ENCODE measurements around the gene SLC18B1.
"Not testable (repeated sequence)": the region's sequence is repeated elsewhere in the genome, so short reads cannot be mapped to it uniquely, and the experiment has no call there.

The SLC18B1 gene

GRCh38 chr6:132800656-132801055, 2.2 kb upstream of the SLC18B1 start:
- in situ Hi-C loops (cut with MboI; ENCODE audit: low sequenced_read_pairs): no loop called here

GRCh38 chr6:132798869-132799538, 567 bp upstream of the SLC18B1 start:
- in situ Hi-C loops (cut with MboI; ENCODE audit: low sequenced_read_pairs): no loop called here

- in situ Hi-C loops (cut with MboI; ENCODE audit: low sequenced_read_pairs): no loop called here
Observed at GRCh38 chr6:132795461-132795860, 3.0 kb downstream of the SLC18B1 start.

GRCh38 chr6:132792510-132792909, 5.9 kb downstream of the SLC18B1 start:
- in situ Hi-C loops (cut with MboI; ENCODE audit: low sequenced_read_pairs): no loop called here

- in situ Hi-C loops (cut with MboI; ENCODE audit: low sequenced_read_pairs): no loop called here
Observed at GRCh38 chr6:132790450-132790849, 8.0 kb downstream of the SLC18B1 start.

- in situ Hi-C loops (cut with MboI; ENCODE audit: low sequenced_read_pairs): no loop called here
Observed at GRCh38 chr6:132789396-132789776, 9.1 kb downstream of the SLC18B1 start.

- in situ Hi-C loops (cut with MboI; ENCODE audit: low sequenced_read_pairs): no loop called here
Observed at GRCh38 chr6:132788658-132789395, 9.6 kb downstream of the SLC18B1 start.

GRCh38 chr6:132785936-132786335, 12.5 kb downstream of the SLC18B1 start:
- in situ Hi-C loops (cut with MboI; ENCODE audit: low sequenced_read_pairs): no loop called here

GRCh38 chr6:132780770-132781371, 17.6 kb downstream of the SLC18B1 start:
- in situ Hi-C loops (cut with MboI; ENCODE audit: low sequenced_read_pairs): no loop called here

- in situ Hi-C loops (cut with MboI; ENCODE audit: low sequenced_read_pairs): not testable (repeated sequence)
Observed at GRCh38 chr6:132777881-132778280, 20.6 kb downstream of the SLC18B1 start.

GRCh38 chr6:132768051-132768517, 30.4 kb downstream of the SLC18B1 start:
- in situ Hi-C loops (cut with MboI; ENCODE audit: low sequenced_read_pairs): no loop called here

- in situ Hi-C loops (cut with MboI; ENCODE audit: low sequenced_read_pairs): no loop called here
Observed at GRCh38 chr6:132765560-132765959, 32.9 kb downstream of the SLC18B1 start.

- in situ Hi-C loops (cut with MboI; ENCODE audit: low sequenced_read_pairs): no loop called here
Observed at GRCh38 chr6:132764370-132764769, 34.1 kb downstream of the SLC18B1 start.

- in situ Hi-C loops (cut with MboI; ENCODE audit: low sequenced_read_pairs): no loop called here
Observed at GRCh38 chr6:132763269-132763668, 35.2 kb downstream of the SLC18B1 start.

GRCh38 chr6:132760256-132760655, 38.2 kb downstream of the SLC18B1 start:
- in situ Hi-C loops (cut with MboI; ENCODE audit: low sequenced_read_pairs): no loop called here

GRCh38 chr6:132758689-132759088, 39.7 kb downstream of the SLC18B1 start:
- in situ Hi-C loops (cut with MboI; ENCODE audit: low sequenced_read_pairs): no loop called here

GRCh38 chr6:132752255-132752654, 46.2 kb downstream of the SLC18B1 start:
- in situ Hi-C loops (cut with MboI; ENCODE audit: low sequenced_read_pairs): no loop called here

GRCh38 chr6:132751828-132752227, 46.6 kb downstream of the SLC18B1 start:
- in situ Hi-C loops (cut with MboI; ENCODE audit: low sequenced_read_pairs): no loop called here

- in situ Hi-C loops (cut with MboI; ENCODE audit: low sequenced_read_pairs): no loop called here
Observed at GRCh38 chr6:132751306-132751705, 47.1 kb downstream of the SLC18B1 start.

GRCh38 chr6:132750455-132751248, 47.8 kb downstream of the SLC18B1 start:
- in situ Hi-C loops (cut with MboI; ENCODE audit: low sequenced_read_pairs): no loop called here

- in situ Hi-C loops (cut with MboI; ENCODE audit: low sequenced_read_pairs): no loop called here
Observed at GRCh38 chr6:132749111-132749510, 49.3 kb downstream of the SLC18B1 start.
